GM23338 (cell line): ENCODE results near the gene MKRN1. TPM values are rescaled to one million over a fixed set of nuclear protein-coding genes. Genes with fewer than 3 reads are reported as not detected.

Experiments
- ATAC-seq: fragments of 200-7000 bp; cut with Tn5 transposase; 3 replicates; pipeline ENCODE4 v1.9.1; 2020
- DNase-seq: peaks from one replicate; pipeline ENCODE4 v3.0.0-alpha.2; 2015; ENCODE audit warnings: low spot score
- H2AFZ ChIP-seq: fragments of 200-600 bp; sonication (generic); 2 replicates; pipeline ENCODE4 v1.8.0; 2016; ENCODE audit warnings: antibody characterized with exemption, mild to moderate bottlenecking, moderate library complexity
- H3F3A ChIP-seq: fragments of 200-600 bp; sonication (generic); replicated peaks from 2 replicates; pipeline ENCODE4 v1.8.0; 2017; ENCODE audit warnings: antibody characterized with exemption, mixed run types, low read depth
- H3K27ac ChIP-seq: fragments of 200-600 bp; sonication (generic); 2 replicates; pipeline ENCODE4 v1.6.1; 2016; ENCODE audit warnings: low read depth
- H3K27me3 ChIP-seq: fragments of 200-600 bp; sonication (generic); 2 replicates; pipeline ENCODE4 v1.8.0; 2016; ENCODE audit warnings: mild to moderate bottlenecking, mixed run types, moderate library complexity; ENCODE audit not compliant: insufficient read depth
- H3K36me3 ChIP-seq: fragments of 200-600 bp; sonication (generic); 2 replicates; pipeline ENCODE4 v1.8.0; 2016; ENCODE audit warnings: mild to moderate bottlenecking; ENCODE audit not compliant: insufficient read depth
- H3K4me1 ChIP-seq: fragments of 200-600 bp; sonication (generic); 2 replicates; pipeline ENCODE4 v1.8.0; 2016; ENCODE audit warnings: mild to moderate bottlenecking, moderate library complexity; ENCODE audit not compliant: insufficient read depth
- H3K4me2 ChIP-seq: fragments of 200-600 bp; sonication (generic); 2 replicates; pipeline ENCODE4 v1.7.1; 2017; ENCODE audit warnings: mixed run types
- H3K4me3 ChIP-seq: fragments of 200-600 bp; sonication (generic); 2 replicates; pipeline ENCODE4 v1.6.1; 2016; ENCODE audit warnings: mixed run types
- H3K79me2 ChIP-seq: fragments of 200-600 bp; sonication (generic); replicated peaks from 2 replicates; pipeline ENCODE4 v1.8.0; 2017; ENCODE audit warnings: mild to moderate bottlenecking; ENCODE audit not compliant: insufficient read depth
- H3K9me2 ChIP-seq: fragments of 200-600 bp; sonication (generic); 2 replicates; pipeline ENCODE4 v1.8.0; 2017; ENCODE audit not compliant: insufficient read depth
- H4K20me1 ChIP-seq: fragments of 200-600 bp; sonication (generic); replicated peaks from 2 replicates; pipeline ENCODE4 v1.8.0; 2017; ENCODE audit warnings: mild to moderate bottlenecking; ENCODE audit not compliant: insufficient read depth
- H3K27ac Mint-ChIP-seq: 2 replicates; pipeline ENCODE4 v1.8.0; 2020; ENCODE audit warnings: inconsistent platforms, mild to moderate bottlenecking, moderate library complexity, mixed read lengths
- H3K27me3 Mint-ChIP-seq: 3 replicates; pipeline ENCODE4 v1.8.0; 2022; ENCODE audit warnings: low read depth, mild to moderate bottlenecking, moderate library complexity, mixed read lengths, inconsistent platforms; ENCODE audit not compliant: insufficient read depth, poor library complexity
- H3K36me3 Mint-ChIP-seq: 3 replicates; pipeline ENCODE4 v1.8.0; 2021; ENCODE audit warnings: low read depth, mild to moderate bottlenecking, inconsistent platforms, moderate library complexity, mixed read lengths
- H3K4me1 Mint-ChIP-seq: 3 replicates; pipeline ENCODE4 v1.8.0; 2020; ENCODE audit warnings: mild to moderate bottlenecking, inconsistent platforms, mixed read lengths
- H3K4me3 Mint-ChIP-seq: 3 replicates; pipeline ENCODE4 v1.8.0; 2021; ENCODE audit warnings: moderate library complexity, mild to moderate bottlenecking, inconsistent platforms, mixed read lengths
- H3K9me3 Mint-ChIP-seq: 3 replicates; pipeline ENCODE4 v1.8.0; 2020; ENCODE audit warnings: moderate library complexity, mild to moderate bottlenecking, inconsistent platforms, mixed read lengths
- EZH2phosphoT487 ChIP-seq: fragments of 200-600 bp; sonication (generic); IDR thresholded peaks from one replicate; pipeline ENCODE4 v1.8.1; 2018; ENCODE audit warnings: antibody characterized with exemption; ENCODE audit not compliant: unreplicated experiment
- JUNB ChIP-seq: IDR thresholded peaks from one replicate; pipeline ENCODE4 v1.6.1; 2016; ENCODE audit warnings: antibody characterized with exemption; ENCODE audit not compliant: unreplicated experiment
- NANOG ChIP-seq: IDR thresholded peaks from 2 replicates; pipeline ENCODE4 v1.6.1; 2016; ENCODE audit warnings: antibody characterized with exemption, borderline replicate concordance
- POLR2AphosphoS5 ChIP-seq: IDR thresholded peaks from 2 replicates; pipeline ENCODE4 v1.6.1; 2016; ENCODE audit warnings: antibody characterized with exemption, low read depth
- STAT1 ChIP-seq: IDR thresholded peaks from one replicate; pipeline ENCODE4 v1.6.1; 2016; ENCODE audit warnings: antibody characterized with exemption; ENCODE audit not compliant: unreplicated experiment
- ZNF114 ChIP-seq: fragments of 250-450 bp; sonication (Bioruptor Pico); IDR thresholded peaks from 2 replicates; pipeline ENCODE4 v1.5.0; 2020; ENCODE audit warnings: mild to moderate bottlenecking, moderate library complexity
- ZNF462 ChIP-seq: fragments of 250-450 bp; sonication (Bioruptor Pico); IDR thresholded peaks from 2 replicates; pipeline ENCODE4 v1.5.0; 2020; ENCODE audit warnings: mild to moderate bottlenecking, moderate library complexity
- polyA plus RNA-seq: library from polyadenylated mRNA; unstranded; fragments of >200 nt; fragmentation: Nextera tagmentation; extraction: Ambion mirVana; gene quantifications from 2 replicates; pipeline ENCODE4 v1.2.1, GENCODE V29; 2016
- total RNA-seq: library from RNA; depleted of rRNA; stranded (reverse); fragments of >200 nt; shearing (Covaris generic); gene quantifications from 2 replicates; pipeline ENCODE4 v1.2.3, GENCODE V29; 2014
- TF ChIP-seq, protein P1 (sequence below), 2 experiments: fragments of 200-600 bp in 1 of 2; sonication (generic) in 1 of 2; conservative IDR thresholded peaks; 2 replicates each; pipeline versions ENCODE4 v1.5.1 to v1.6.1; 2016 to 2017; ENCODE audit warnings: antibody characterized with exemption in 2 of 2, low read depth in 2 of 2, mild to moderate bottlenecking in 2 of 2, moderate library complexity in 1 of 2
- TF ChIP-seq, protein P2 (sequence below): IDR thresholded peaks from one replicate; pipeline ENCODE4 v1.6.1; 2018; ENCODE audit warnings: antibody characterized with exemption; ENCODE audit not compliant: unreplicated experiment
- TF ChIP-seq, protein P3 (sequence below): IDR thresholded peaks from 2 replicates; pipeline ENCODE4 v1.6.1; 2016; ENCODE audit warnings: antibody characterized with exemption

The MKRN1 gene
- total and polyA plus RNA-seq, 2 experiments from 2014 or later, result 65.0 to 86.8 TPM

GRCh38 chr7:140441519-140441918 lies 37.8 kb downstream of the MKRN1 start (continued):
- TF ChIP-seq POLR2AphosphoS5, result no peak
- TF ChIP-seq EZH2phosphoT487, result no peak
- no peak for TF ChIP-seq STAT1

- no peak overlapping the region for H3K27ac Mint-ChIP-seq
- H3K36me3 Mint-ChIP-seq, result no peaks in the 10 kb centered on the region; the same call in 1 of the 3 replicates
- Histone ChIP-seq H3K36me3 (no peaks in the 10 kb centered on the region), H3K4me1 (no peaks in the 10 kb centered on the region), H3K4me2 (no peak overlapping the region), H2AFZ (no peak overlapping the region), H4K20me1 (no peaks in the 10 kb centered on the region), H3K4me3 (no peak overlapping the region), H3K27ac (0 out of 2 replicates have a peak overlapping the region, but pooled peaks have one; percentile 3), H3K9me2 (no peaks in the 10 kb centered on the region), H3K79me2 (no peaks in the 10 kb centered on the region), H3F3A (0 out of 2 replicates have a peak, but pooled peaks cover 3% of the 10 kb centered on the region), H3K27me3 (no peaks in the 10 kb centered on the region)
- peaks cover 5% of the 10 kb centered on the region for H3K27me3 Mint-ChIP-seq
- H3K4me3 Mint-ChIP-seq, result no peak overlapping the region
- H3K9me3 Mint-ChIP-seq, result no peaks in the 10 kb centered on the region
- no peaks in the 10 kb centered on the region for H3K4me1 Mint-ChIP-seq
- no peak for TF ChIP-seq EZH2phosphoT487
- no peak for TF ChIP-seq ZNF114
- TF ChIP-seq, protein P1, sequence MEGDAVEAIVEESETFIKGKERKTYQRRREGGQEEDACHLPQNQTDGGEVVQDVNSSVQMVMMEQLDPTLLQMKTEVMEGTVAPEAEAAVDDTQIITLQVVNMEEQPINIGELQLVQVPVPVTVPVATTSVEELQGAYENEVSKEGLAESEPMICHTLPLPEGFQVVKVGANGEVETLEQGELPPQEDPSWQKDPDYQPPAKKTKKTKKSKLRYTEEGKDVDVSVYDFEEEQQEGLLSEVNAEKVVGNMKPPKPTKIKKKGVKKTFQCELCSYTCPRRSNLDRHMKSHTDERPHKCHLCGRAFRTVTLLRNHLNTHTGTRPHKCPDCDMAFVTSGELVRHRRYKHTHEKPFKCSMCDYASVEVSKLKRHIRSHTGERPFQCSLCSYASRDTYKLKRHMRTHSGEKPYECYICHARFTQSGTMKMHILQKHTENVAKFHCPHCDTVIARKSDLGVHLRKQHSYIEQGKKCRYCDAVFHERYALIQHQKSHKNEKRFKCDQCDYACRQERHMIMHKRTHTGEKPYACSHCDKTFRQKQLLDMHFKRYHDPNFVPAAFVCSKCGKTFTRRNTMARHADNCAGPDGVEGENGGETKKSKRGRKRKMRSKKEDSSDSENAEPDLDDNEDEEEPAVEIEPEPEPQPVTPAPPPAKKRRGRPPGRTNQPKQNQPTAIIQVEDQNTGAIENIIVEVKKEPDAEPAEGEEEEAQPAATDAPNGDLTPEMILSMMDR (conservative IDR thresholded peaks at IDR 0.05; ENCODE audit: low read depth in 2 of 2), result no peak
- no peak for TF ChIP-seq ZNF462 (CRISPR knock-in tag)
- no peak for TF ChIP-seq JUNB
- TF ChIP-seq, protein P2, sequence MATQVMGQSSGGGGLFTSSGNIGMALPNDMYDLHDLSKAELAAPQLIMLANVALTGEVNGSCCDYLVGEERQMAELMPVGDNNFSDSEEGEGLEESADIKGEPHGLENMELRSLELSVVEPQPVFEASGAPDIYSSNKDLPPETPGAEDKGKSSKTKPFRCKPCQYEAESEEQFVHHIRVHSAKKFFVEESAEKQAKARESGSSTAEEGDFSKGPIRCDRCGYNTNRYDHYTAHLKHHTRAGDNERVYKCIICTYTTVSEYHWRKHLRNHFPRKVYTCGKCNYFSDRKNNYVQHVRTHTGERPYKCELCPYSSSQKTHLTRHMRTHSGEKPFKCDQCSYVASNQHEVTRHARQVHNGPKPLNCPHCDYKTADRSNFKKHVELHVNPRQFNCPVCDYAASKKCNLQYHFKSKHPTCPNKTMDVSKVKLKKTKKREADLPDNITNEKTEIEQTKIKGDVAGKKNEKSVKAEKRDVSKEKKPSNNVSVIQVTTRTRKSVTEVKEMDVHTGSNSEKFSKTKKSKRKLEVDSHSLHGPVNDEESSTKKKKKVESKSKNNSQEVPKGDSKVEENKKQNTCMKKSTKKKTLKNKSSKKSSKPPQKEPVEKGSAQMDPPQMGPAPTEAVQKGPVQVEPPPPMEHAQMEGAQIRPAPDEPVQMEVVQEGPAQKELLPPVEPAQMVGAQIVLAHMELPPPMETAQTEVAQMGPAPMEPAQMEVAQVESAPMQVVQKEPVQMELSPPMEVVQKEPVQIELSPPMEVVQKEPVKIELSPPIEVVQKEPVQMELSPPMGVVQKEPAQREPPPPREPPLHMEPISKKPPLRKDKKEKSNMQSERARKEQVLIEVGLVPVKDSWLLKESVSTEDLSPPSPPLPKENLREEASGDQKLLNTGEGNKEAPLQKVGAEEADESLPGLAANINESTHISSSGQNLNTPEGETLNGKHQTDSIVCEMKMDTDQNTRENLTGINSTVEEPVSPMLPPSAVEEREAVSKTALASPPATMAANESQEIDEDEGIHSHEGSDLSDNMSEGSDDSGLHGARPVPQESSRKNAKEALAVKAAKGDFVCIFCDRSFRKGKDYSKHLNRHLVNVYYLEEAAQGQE, result no peak
- no peak for TF ChIP-seq POLR2AphosphoS5
- TF ChIP-seq NANOG, result no peak
- TF ChIP-seq, protein P3, sequence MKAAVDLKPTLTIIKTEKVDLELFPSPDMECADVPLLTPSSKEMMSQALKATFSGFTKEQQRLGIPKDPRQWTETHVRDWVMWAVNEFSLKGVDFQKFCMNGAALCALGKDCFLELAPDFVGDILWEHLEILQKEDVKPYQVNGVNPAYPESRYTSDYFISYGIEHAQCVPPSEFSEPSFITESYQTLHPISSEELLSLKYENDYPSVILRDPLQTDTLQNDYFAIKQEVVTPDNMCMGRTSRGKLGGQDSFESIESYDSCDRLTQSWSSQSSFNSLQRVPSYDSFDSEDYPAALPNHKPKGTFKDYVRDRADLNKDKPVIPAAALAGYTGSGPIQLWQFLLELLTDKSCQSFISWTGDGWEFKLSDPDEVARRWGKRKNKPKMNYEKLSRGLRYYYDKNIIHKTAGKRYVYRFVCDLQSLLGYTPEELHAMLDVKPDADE, result no peak
- DNase-seq (no peak), ATAC-seq (no peak)
These were observed 38.7 kb downstream of the MKRN1 start for GRCh38 chr7:140440593-140440992.
